CD14-positive monocyte (primary cell): Measurements from ENCODE around the gene CHN1. TPM values are rescaled to one million over a fixed set of nuclear protein-coding genes. Genes with fewer than 3 reads are reported as not detected.

Experiments used
- DNase-seq, 3 donors: peaks; one replicate each; pipeline ENCODE4 v3.0.0-alpha.2; 2011 to 2022
- H2AFZ ChIP-seq: 2 replicates; pipeline ENCODE4 v1.6.0; 2012; ENCODE audit warnings: mild to moderate bottlenecking, low read depth, low read length, inconsistent platforms; ENCODE audit not compliant: insufficient read depth, poor library complexity, severe bottlenecking
- H3K27ac ChIP-seq, 2 donors: 1 replicate in 1 of 2; 2 replicates in 1 of 2; pipeline ENCODE4 v1.5.1; 2012 to 2013; ENCODE audit warnings: low read length in 2 of 2, control low read depth in 1 of 2, inconsistent platforms in 1 of 2, low read depth in 1 of 2, mild to moderate bottlenecking in 1 of 2
- H3K27me3 ChIP-seq, 2 donors: one replicate each; pipeline versions ENCODE4 v1.6.0 to v1.6.1; 2011 to 2013; ENCODE audit warnings: low read length in 2 of 2; ENCODE audit not compliant: control insufficient read depth in 2 of 2, insufficient read depth in 2 of 2
- H3K36me3 ChIP-seq, 2 donors: replicated peaks in 1 of 2; 1 replicate in 1 of 2; 2 replicates in 1 of 2; pipeline versions ENCODE4 v1.5.1 to v1.6.1; 2012 to 2013; ENCODE audit warnings: low read length in 2 of 2, control low read depth in 1 of 2, inconsistent platforms in 1 of 2, mild to moderate bottlenecking in 1 of 2; ENCODE audit not compliant: insufficient read depth in 2 of 2, control insufficient read depth in 1 of 2
- H3K4me1 ChIP-seq, 2 donors: 1 replicate in 1 of 2; 2 replicates in 1 of 2; pipeline versions ENCODE4 v1.5.1 to v1.6.1; 2012 to 2013; ENCODE audit warnings: low read length in 2 of 2, control low read depth in 1 of 2, inconsistent platforms in 1 of 2, mild to moderate bottlenecking in 1 of 2, moderate library complexity in 1 of 2; ENCODE audit not compliant: insufficient read depth in 2 of 2, control insufficient read depth in 1 of 2
- H3K4me2 ChIP-seq: replicated peaks from 2 replicates; pipeline ENCODE3; 2012; ENCODE audit warnings: low read length, moderate library complexity, mild to moderate bottlenecking; ENCODE audit not compliant: poor library complexity, severe bottlenecking; ENCODE audit errors: extremely low read depth
- H3K4me3 ChIP-seq, 3 experiments: fragments of 200-600 bp in 1 of 3; sonication (generic) in 1 of 3; replicated peaks in 1 of 3; 1 replicate in 2 of 3; 2 replicates in 1 of 3; pipeline ENCODE4 v1.5.1; 2011 to 2013; ENCODE audit warnings: low read length in 3 of 3, mild to moderate bottlenecking in 3 of 3, control low read depth in 2 of 3, low read depth in 2 of 3, inconsistent platforms in 1 of 3, moderate library complexity in 1 of 3
- H3K79me2 ChIP-seq: 2 replicates; pipeline ENCODE4 v1.6.0; 2012; ENCODE audit warnings: mild to moderate bottlenecking, control low read depth, inconsistent platforms, low read length, moderate library complexity; ENCODE audit not compliant: insufficient read depth
- H3K9ac ChIP-seq: 2 replicates; pipeline ENCODE4 v1.6.0; 2017; ENCODE audit warnings: low read length, mild to moderate bottlenecking; ENCODE audit not compliant: insufficient read depth, poor library complexity, severe bottlenecking
- H3K9me3 ChIP-seq, 2 donors: replicated peaks in 1 of 2; 1 replicate in 1 of 2; 2 replicates in 1 of 2; pipeline versions ENCODE4 v1.5.1 to v1.6.1; 2012 to 2013; ENCODE audit warnings: low read length in 2 of 2, control low read depth in 1 of 2; ENCODE audit not compliant: control insufficient read depth in 1 of 2, insufficient read depth in 1 of 2
- H4K20me1 ChIP-seq: 2 replicates; pipeline ENCODE4 v1.6.0; 2012; ENCODE audit warnings: mild to moderate bottlenecking, low read length, control low read depth, moderate library complexity; ENCODE audit not compliant: insufficient read depth
- H3K27ac Mint-ChIP-seq, 7 donors: one replicate each; pipeline ENCODE4 v1.8.0; 2020; ENCODE audit warnings: mild to moderate bottlenecking in 7 of 7, mixed read lengths in 7 of 7, moderate library complexity in 6 of 7, inconsistent platforms in 2 of 7
- H3K27me3 Mint-ChIP-seq, 3 donors: one replicate each; pipeline ENCODE4 v1.8.0; 2021 to 2022; ENCODE audit warnings: low read depth in 3 of 3, mild to moderate bottlenecking in 3 of 3, mixed read lengths in 3 of 3, moderate library complexity in 3 of 3, inconsistent platforms in 1 of 3
- H3K36me3 Mint-ChIP-seq, 2 donors: one replicate each; pipeline ENCODE4 v1.8.0; 2020; ENCODE audit warnings: mixed read lengths in 2 of 2, inconsistent platforms in 1 of 2, mild to moderate bottlenecking in 1 of 2
- H3K4me1 Mint-ChIP-seq: one replicate; pipeline ENCODE4 v1.8.0; 2020; ENCODE audit warnings: mild to moderate bottlenecking, mixed read lengths
- H3K4me3 Mint-ChIP-seq, 2 donors: one replicate each; pipeline ENCODE4 v1.8.0; 2020; ENCODE audit warnings: mild to moderate bottlenecking in 2 of 2, mixed read lengths in 2 of 2, moderate library complexity in 1 of 2
- H3K9me3 Mint-ChIP-seq, 7 donors: one replicate each; pipeline ENCODE4 v1.8.0; 2020 to 2022; ENCODE audit warnings: mixed read lengths in 7 of 7, mild to moderate bottlenecking in 6 of 7, moderate library complexity in 6 of 7, inconsistent platforms in 2 of 7
- WGBS: methylation state at CpG from one replicate; pipeline ENCODE4 v1.1.5; 2013; ENCODE audit warnings: missing lambda C conversion rate; ENCODE audit not compliant: insufficient coverage; 5-methylcytosine and 5-hydroxymethylcytosine counted together
- intact Hi-C, 2 donors: fragments of 100-400 bp; cut with micrococcal nuclease; formaldehyde crosslinking; loops; one replicate each; pipeline versions ENCODE4 v1.15.0 to v1.15.1; 2023
- polyA plus RNA-seq, 3 donors: library from polyadenylated mRNA; depleted of rRNA in 1 of 3; unstranded in 2 of 3; stranded (reverse) in 1 of 3; fragments of 300-500 nt in 2 of 3; fragments of >200 nt in 1 of 3; fragmentation: Illumina TruSeq in 2 of 3; gene quantifications; 1 replicate in 2 of 3; 2 replicates in 1 of 3; pipeline ENCODE4 v1.2.3, GENCODE V29; 2012 to 2021
- TF ChIP-seq, protein P1 (sequence below): fragments of 200-600 bp; IDR thresholded peaks from one replicate; pipeline ENCODE4 v1.8.0; 2022; ENCODE audit warnings: antibody characterized with exemption, mild to moderate bottlenecking

The CHN1 gene
- polyA plus RNA-seq, 3 donors: 0.36 TPM; not detected in 2

DNA sequence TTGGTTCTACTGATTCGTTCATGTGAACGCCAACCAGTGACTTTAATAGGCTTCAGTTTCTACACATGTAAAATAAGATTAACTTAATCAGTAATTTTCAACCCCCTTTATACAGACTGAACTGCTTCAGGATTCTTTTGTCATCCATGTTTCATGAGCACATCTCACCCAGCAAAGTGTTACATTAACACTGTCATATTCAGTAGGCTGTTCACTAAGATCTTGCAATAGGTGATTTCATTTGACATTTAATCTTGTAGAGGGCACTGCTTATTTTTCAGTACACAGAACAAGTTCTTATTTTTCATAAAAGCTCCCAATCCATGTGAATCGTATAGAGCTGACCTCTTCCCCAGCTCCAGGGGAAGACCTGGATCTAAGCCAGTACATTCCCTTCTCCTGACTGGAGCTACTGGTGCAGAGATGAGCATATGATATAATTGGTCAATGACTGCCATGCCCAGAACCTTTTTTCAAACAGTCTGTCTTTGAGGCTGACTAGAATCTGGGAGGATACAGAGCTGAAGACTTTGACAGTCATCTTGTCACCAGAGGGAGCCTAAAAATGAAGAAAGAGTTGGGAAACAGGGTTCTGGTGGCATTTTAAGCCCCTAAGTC lies 168.7 kb downstream of the CHN1 start:
- no peaks in the 10 kb centered on the region for H3K9me3 ChIP-seq
- H3K79me2 ChIP-seq: no peaks in the 10 kb centered on the region
- intact Hi-C loops: no loop called here
- peaks cover 1 to 9% (median 4%) of the 10 kb centered on the region in 7 donors for H3K9me3 Mint-ChIP-seq
- H2AFZ ChIP-seq: no peak overlapping the region
- no peak overlapping the region for H3K4me3 Mint-ChIP-seq
- no peak overlapping the region for H3K4me2 ChIP-seq
- H3K27ac ChIP-seq: no peak overlapping the region
- no peak overlapping the region for H3K9ac ChIP-seq
- H3K4me1 Mint-ChIP-seq: no peaks in the 10 kb centered on the region
- H4K20me1 ChIP-seq: no peaks in the 10 kb centered on the region
- no peak overlapping the region for H3K4me3 ChIP-seq
- no peaks in the 10 kb centered on the region for H3K36me3 ChIP-seq
- no peaks in the 10 kb centered on the region for H3K4me1 ChIP-seq
- no peaks in the 10 kb centered on the region for H3K36me3 Mint-ChIP-seq
- no peaks in the 10 kb centered on the region for H3K27me3 ChIP-seq
- no peak for DNase-seq
- TF ChIP-seq, protein P1, sequence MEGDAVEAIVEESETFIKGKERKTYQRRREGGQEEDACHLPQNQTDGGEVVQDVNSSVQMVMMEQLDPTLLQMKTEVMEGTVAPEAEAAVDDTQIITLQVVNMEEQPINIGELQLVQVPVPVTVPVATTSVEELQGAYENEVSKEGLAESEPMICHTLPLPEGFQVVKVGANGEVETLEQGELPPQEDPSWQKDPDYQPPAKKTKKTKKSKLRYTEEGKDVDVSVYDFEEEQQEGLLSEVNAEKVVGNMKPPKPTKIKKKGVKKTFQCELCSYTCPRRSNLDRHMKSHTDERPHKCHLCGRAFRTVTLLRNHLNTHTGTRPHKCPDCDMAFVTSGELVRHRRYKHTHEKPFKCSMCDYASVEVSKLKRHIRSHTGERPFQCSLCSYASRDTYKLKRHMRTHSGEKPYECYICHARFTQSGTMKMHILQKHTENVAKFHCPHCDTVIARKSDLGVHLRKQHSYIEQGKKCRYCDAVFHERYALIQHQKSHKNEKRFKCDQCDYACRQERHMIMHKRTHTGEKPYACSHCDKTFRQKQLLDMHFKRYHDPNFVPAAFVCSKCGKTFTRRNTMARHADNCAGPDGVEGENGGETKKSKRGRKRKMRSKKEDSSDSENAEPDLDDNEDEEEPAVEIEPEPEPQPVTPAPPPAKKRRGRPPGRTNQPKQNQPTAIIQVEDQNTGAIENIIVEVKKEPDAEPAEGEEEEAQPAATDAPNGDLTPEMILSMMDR: no peak
- peaks cover 0 to 4% (median 2%) of the 10 kb centered on the region in 3 donors for H3K27me3 Mint-ChIP-seq
- no CpG with 5 or more reads among the region's 3 CpGs for WGBS
- no peak overlapping the region for H3K27ac Mint-ChIP-seq

DNA sequence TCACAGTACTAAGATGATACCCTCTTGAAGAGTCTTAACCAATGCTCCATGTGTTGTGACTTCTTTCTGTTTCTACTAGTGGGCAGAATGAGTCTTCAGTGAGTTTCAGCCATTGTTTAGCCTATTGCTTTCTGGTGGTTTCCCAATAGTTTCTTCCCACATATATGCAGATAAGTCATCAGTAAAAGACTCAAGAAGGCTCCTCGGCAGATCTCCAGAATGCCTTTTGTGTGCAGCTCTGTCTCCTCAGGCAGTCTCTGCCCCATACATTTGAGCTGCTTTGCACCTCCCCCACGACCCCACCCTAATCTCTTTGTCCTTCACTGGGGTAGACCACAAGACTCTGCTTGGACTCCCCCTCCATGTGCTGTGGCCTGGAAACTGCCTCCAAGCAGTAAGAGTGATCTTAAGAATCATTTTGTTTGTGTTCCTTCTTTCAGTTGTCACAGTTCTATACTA lies 169.4 kb downstream of the CHN1 start:
- peak overlapping the region in 1 of 7 donors; percentile 7 for H3K27ac Mint-ChIP-seq
- no peaks in the 10 kb centered on the region for H3K79me2 ChIP-seq
- H3K9me3 ChIP-seq: no peaks in the 10 kb centered on the region
- peaks cover 1 to 9% (median 4%) of the 10 kb centered on the region in 7 donors for H3K9me3 Mint-ChIP-seq
- H3K4me2 ChIP-seq: no peak overlapping the region
- no peaks in the 10 kb centered on the region for H3K36me3 Mint-ChIP-seq
- H3K27me3 Mint-ChIP-seq: peaks cover 0 to 4% (median 2%) of the 10 kb centered on the region in 3 donors
- no peaks in the 10 kb centered on the region for H3K4me1 ChIP-seq
- WGBS: 83% methylated on average over 2 of the region's 2 CpGs
- H3K4me3 ChIP-seq: no peak overlapping the region
- H3K9ac ChIP-seq: no peak overlapping the region
- no peak for DNase-seq
- H3K4me3 Mint-ChIP-seq: no peak overlapping the region
- TF ChIP-seq, protein P1: no peak
- no peaks in the 10 kb centered on the region for H4K20me1 ChIP-seq
- no peak overlapping the region for H3K27ac ChIP-seq
- H2AFZ ChIP-seq: no peak overlapping the region
- intact Hi-C loops: no loop called here
- H3K4me1 Mint-ChIP-seq: no peaks in the 10 kb centered on the region
- H3K36me3 ChIP-seq: no peaks in the 10 kb centered on the region
- H3K27me3 ChIP-seq: no peaks in the 10 kb centered on the region
